Ovary (tissue), 9 donors: ENCODE results near the gene TMEM63B. TPM values are rescaled to one million over a fixed set of nuclear protein-coding genes. Genes with fewer than 3 reads are reported as not detected.

Experiments
- DNase-seq, 5 donors: peaks; one replicate each; pipeline ENCODE4 v3.0.0-alpha.2; 2019 to 2020
- H3K27ac ChIP-seq, 2 donors: fragments of 200-600 bp; one replicate each; pipeline versions ENCODE4 v1.5.1 to v1.8.0; 2019 to 2022
- H3K27me3 ChIP-seq: fragments of 200-600 bp; one replicate; pipeline ENCODE4 v1.8.0; 2022
- H3K36me3 ChIP-seq: fragments of 200-600 bp; sonication (generic); one replicate; pipeline ENCODE4 v1.5.1; 2019
- H3K4me1 ChIP-seq: one replicate; pipeline ENCODE4 v1.8.1; 2013; ENCODE audit warnings: mild to moderate bottlenecking, moderate library complexity; ENCODE audit not compliant: insufficient read depth
- H3K4me3 ChIP-seq: fragments of 200-600 bp; sonication (generic); one replicate; pipeline ENCODE4 v1.5.1; 2017
- H3K9me3 ChIP-seq, 2 donors: fragments of 200-600 bp in 1 of 2; sonication (generic) in 1 of 2; one replicate each; pipeline versions ENCODE4 v1.5.1 to v1.8.1; 2013 to 2019; ENCODE audit warnings: mild to moderate bottlenecking in 1 of 2, moderate library complexity in 1 of 2
- EP300 ChIP-seq: sonication (generic); formaldehyde crosslinking; IDR thresholded peaks from one replicate; pipeline ENCODE4 v1.6.1; 2017; ENCODE audit warnings: antibody characterized with exemption
- POLR2A ChIP-seq: fragments of 450-650 bp; IDR thresholded peaks from one replicate; pipeline ENCODE4 v1.6.1; 2017; ENCODE audit warnings: antibody characterized with exemption, mild to moderate bottlenecking, moderate library complexity
- WGBS, 3 donors: extraction: QIAGEN DNeasy Blood & Tissue Kit in 1 of 3; methylation state at CpG; one replicate each; pipeline versions ENCODE4 v1.1.5 to v1.1.7; 2013 to 2017; 5-methylcytosine and 5-hydroxymethylcytosine counted together
- intact Hi-C, 4 donors: fragments of 100-400 bp; cut with DNase I; formaldehyde crosslinking; loops; one replicate each; pipeline versions ENCODE4 v1.11.0 to v1.15.1; 2022 to 2023
- polyA plus RNA-seq, 2 donors: library from polyadenylated mRNA; stranded (reverse); fragments of 200-250 nt in 1 of 2; fragments of 350-450 nt in 1 of 2; fragmentation: Illumina TruSeq in 1 of 2; extraction: RNeasy Lipid Tissue Mini Kit (QIAGEN cat#74804) in 1 of 2; gene quantifications; one replicate each; pipeline ENCODE4 v1.2.3, GENCODE V29; 2013 to 2014
- total RNA-seq, 7 donors: library from RNA; depleted of rRNA in 2 of 7; stranded (reverse); fragments of >200 nt in 2 of 7; fragmentation: NEBNext Ultra II Directional in 3 of 7; extraction: Animal tissue kit (Norgen Biotek cat#: 25700) in 3 of 7; gene quantifications; one replicate each; pipeline versions ENCODE4 v1.1.0 to v1.2.4, GENCODE V29; 2016 to 2023
- TF ChIP-seq, protein P1 (sequence below), 3 donors: fragments of 450-650 bp in 2 of 3; fragments of 200-600 bp in 1 of 3; IDR thresholded peaks; one replicate each; pipeline versions ENCODE4 v1.5.1 to v1.8.0; 2016 to 2022; ENCODE audit warnings: antibody characterized with exemption in 3 of 3, mild to moderate bottlenecking in 1 of 3
- donor health status: DM: no; HTN: no; CAD: no; lungs with moderate emphysema.
- donor health status: DM: no; HTN: no; CAD: no.
- donor health status: Bipolar disorder and iron deficiency.
- donor health status: DM: yes; HTN: yes; CAD: no.
- donor health status: DM: no; HTN: no; CAD: no.
- donor health status: DM: yes; HTN: yes; CAD: no.

Gene TMEM63B
- total and polyA plus RNA-seq, 9 donors = 7.5 to 25.7 (median 16.5) TPM

GRCh38 chr6:44149369-44150012 is 22.1 kb downstream of the TMEM63B start:
- Histone ChIP-seq H3K36me3 (no peaks in the 10 kb centered on the region), H3K27ac (no peak overlapping the region), H3K4me3 (no peak overlapping the region), H3K27me3 (no peaks in the 10 kb centered on the region), H3K9me3 (no peaks in the 10 kb centered on the region), H3K4me1 (peaks cover 3% of the 10 kb centered on the region)
- no peak for TF ChIP-seq EP300
- TF ChIP-seq, protein P1, sequence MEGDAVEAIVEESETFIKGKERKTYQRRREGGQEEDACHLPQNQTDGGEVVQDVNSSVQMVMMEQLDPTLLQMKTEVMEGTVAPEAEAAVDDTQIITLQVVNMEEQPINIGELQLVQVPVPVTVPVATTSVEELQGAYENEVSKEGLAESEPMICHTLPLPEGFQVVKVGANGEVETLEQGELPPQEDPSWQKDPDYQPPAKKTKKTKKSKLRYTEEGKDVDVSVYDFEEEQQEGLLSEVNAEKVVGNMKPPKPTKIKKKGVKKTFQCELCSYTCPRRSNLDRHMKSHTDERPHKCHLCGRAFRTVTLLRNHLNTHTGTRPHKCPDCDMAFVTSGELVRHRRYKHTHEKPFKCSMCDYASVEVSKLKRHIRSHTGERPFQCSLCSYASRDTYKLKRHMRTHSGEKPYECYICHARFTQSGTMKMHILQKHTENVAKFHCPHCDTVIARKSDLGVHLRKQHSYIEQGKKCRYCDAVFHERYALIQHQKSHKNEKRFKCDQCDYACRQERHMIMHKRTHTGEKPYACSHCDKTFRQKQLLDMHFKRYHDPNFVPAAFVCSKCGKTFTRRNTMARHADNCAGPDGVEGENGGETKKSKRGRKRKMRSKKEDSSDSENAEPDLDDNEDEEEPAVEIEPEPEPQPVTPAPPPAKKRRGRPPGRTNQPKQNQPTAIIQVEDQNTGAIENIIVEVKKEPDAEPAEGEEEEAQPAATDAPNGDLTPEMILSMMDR (IDR thresholded peaks at IDR 0.05) = no peak
- no peak for TF ChIP-seq POLR2A
- intact Hi-C loops = loop anchor here in 3 of 4 donors (5.0 kb wide), 2 partner anchors 47 to 52 kb away; no protein-coding TSS in a partner anchor
- 72 to 80% (median 78%) methylated on average over 7 of the region's 7 CpGs for WGBS, 3 donors
- no peak for DNase-seq

DNA sequence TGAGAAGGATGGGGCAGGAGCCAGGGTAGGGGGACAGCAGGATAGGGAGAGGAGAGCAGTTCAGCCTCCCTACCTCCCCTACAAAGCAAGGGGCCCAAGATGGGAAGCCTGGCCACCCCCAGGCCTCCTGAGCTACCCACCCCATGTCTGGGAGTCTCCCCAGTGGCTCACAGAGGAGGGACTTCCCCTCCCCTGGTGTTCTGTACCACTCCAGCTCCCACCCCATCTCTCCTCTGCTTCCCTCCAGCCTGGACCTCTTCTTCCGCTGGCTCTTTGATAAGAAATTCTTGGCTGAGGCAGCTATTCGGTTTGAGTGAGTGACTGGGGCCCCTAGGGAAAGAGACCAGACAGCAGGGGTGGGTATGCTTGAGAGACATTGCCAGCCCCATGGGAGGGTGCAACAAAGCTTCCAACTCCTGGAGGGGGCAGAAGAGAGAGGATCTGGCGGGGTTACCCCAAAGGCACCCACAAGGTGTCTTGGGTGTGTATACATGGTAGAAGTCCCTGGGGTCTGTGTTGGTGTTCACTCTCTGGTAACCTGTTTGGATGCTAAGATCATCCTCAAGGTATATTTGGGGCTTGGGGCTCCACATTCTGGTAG is 23.1 kb downstream of the TMEM63B start:
- H3K27ac ChIP-seq = no peak overlapping the region
- DNase-seq = no peak
- no peaks in the 10 kb centered on the region for H3K27me3 ChIP-seq
- H3K9me3 ChIP-seq = no peaks in the 10 kb centered on the region
- H3K4me3 ChIP-seq = no peak overlapping the region
- WGBS, 3 donors = 60 to 66% (median 64%) methylated on average over 3 of the region's 3 CpGs
- intact Hi-C loops = loop anchor here in 3 of 4 donors (5.0 kb wide), 2 partner anchors 48 to 53 kb away; no protein-coding TSS in a partner anchor
- TF ChIP-seq EP300 = no peak
- TF ChIP-seq, protein P1 (IDR thresholded peaks at IDR 0.05) = no peak
- no peak for TF ChIP-seq POLR2A
- peaks cover 3% of the 10 kb centered on the region for H3K4me1 ChIP-seq
- no peaks in the 10 kb centered on the region for H3K36me3 ChIP-seq

- Histone ChIP-seq H3K36me3 (no peaks in the 10 kb centered on the region), H3K27ac (no peak overlapping the region), H3K4me1 (peaks cover 3% of the 10 kb centered on the region), H3K27me3 (no peaks in the 10 kb centered on the region), H3K9me3 (no peaks in the 10 kb centered on the region), H3K4me3 (no peak overlapping the region)
- intact Hi-C loops = loop anchor here (2.0 to 5.0 kb wide), 3 partner anchors 49 to 55 kb away; no protein-coding TSS in a partner anchor
- DNase-seq = peak; percentile 56 to 85 (median 74)
- WGBS, 3 donors = 26 to 56% (median 27%) methylated on average over 13 to 31 of the region's 31 CpGs
- TF ChIP-seq POLR2A (no peak), EP300 (no peak)
- TF ChIP-seq, protein P1 (IDR thresholded peaks at IDR 0.05) = peak; percentile 92 to 100 (median 96)
These were observed 24.2 kb downstream of the TMEM63B start for GRCh38 chr6:44151348-44152108.

- TF ChIP-seq EP300 (no peak), POLR2A (no peak)
- TF ChIP-seq, protein P1 (IDR thresholded peaks at IDR 0.05) = peak in 1 of 3 donors; percentile 1
- intact Hi-C loops = loop anchor here (2.0 to 5.0 kb wide), 3 partner anchors 50 to 55 kb away; no protein-coding TSS in a partner anchor
- Histone ChIP-seq H3K9me3 (no peaks in the 10 kb centered on the region), H3K4me1 (peaks cover 3% of the 10 kb centered on the region), H3K36me3 (no peaks in the 10 kb centered on the region), H3K4me3 (no peak overlapping the region), H3K27me3 (no peaks in the 10 kb centered on the region), H3K27ac (no peak overlapping the region)
- no peak for DNase-seq
- WGBS, 3 donors = 54 to 56% (median 55%) methylated on average over 8 of the region's 8 CpGs
These were observed 24.7 kb downstream of the TMEM63B start for GRCh38 chr6:44152109-44152461.
